GM12873 (cell line): ENCODE results near the gene FMNL3.

Experiments
- CTCF ChIP-seq: IDR thresholded peaks from 2 replicates; pipeline ENCODE4 v1.5.1; 2012; ENCODE audit warnings: low read depth, mild to moderate bottlenecking, moderate library complexity, low read length, control low read depth; ENCODE audit not compliant: insufficient read depth; ENCODE audit errors: missing control alignments

The FMNL3 gene

GRCh38 chr12:49588281-49588680 is 118.9 kb downstream of the FMNL3 start:
- no peak for TF ChIP-seq CTCF

GRCh38 chr12:49587174-49587908 is 119.9 kb downstream of the FMNL3 start:
- TF ChIP-seq CTCF: no peak
